Adrenal gland (tissue), 5 donors: ENCODE measurements around the gene DLGAP3.

ENCODE experiments used
- POLR2A ChIP-seq, 2 donors: fragments of 450-650 bp; IDR thresholded peaks; one replicate each; pipeline ENCODE4 v1.6.1; 2017; ENCODE audit warnings: antibody characterized with exemption in 2 of 2, mild to moderate bottlenecking in 2 of 2, moderate library complexity in 1 of 2
- TF ChIP-seq, protein P1 (sequence below), 6 experiments: fragments of 450-650 bp in 4 of 6; fragments of 200-600 bp in 2 of 6; sonication (generic) in 1 of 6; IDR thresholded peaks; 1 replicate in 5 of 6; 2 replicates in 1 of 6; pipeline versions ENCODE4 v1.5.1 to v1.8.0; 2016 to 2021; ENCODE audit warnings: antibody characterized with exemption in 6 of 6, mild to moderate bottlenecking in 2 of 6, moderate library complexity in 1 of 6
- donor health status: DM: no; HTN: no; CAD: no.

DNA sequence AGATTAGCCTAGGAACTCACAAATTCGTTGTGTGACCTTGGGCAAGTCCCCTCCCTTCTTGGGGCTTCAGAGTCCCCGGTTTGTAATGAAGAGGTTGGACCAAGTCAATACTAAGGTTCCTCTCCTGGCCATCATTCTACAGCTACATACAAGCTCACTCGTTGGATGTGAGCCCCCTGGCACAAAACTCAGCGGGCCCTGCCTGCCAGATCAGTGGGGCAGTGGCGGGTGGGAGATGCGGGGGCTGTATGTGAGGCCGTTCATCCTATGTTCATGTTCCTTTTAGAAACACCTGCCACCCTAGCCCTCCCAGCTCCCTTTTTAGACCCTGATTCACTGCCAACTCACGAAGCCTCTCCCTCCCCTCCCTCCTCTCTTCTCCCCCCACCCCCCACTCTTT lies 2.1 kb downstream of the DLGAP3 start:
- TF ChIP-seq, protein P1, sequence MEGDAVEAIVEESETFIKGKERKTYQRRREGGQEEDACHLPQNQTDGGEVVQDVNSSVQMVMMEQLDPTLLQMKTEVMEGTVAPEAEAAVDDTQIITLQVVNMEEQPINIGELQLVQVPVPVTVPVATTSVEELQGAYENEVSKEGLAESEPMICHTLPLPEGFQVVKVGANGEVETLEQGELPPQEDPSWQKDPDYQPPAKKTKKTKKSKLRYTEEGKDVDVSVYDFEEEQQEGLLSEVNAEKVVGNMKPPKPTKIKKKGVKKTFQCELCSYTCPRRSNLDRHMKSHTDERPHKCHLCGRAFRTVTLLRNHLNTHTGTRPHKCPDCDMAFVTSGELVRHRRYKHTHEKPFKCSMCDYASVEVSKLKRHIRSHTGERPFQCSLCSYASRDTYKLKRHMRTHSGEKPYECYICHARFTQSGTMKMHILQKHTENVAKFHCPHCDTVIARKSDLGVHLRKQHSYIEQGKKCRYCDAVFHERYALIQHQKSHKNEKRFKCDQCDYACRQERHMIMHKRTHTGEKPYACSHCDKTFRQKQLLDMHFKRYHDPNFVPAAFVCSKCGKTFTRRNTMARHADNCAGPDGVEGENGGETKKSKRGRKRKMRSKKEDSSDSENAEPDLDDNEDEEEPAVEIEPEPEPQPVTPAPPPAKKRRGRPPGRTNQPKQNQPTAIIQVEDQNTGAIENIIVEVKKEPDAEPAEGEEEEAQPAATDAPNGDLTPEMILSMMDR (IDR thresholded peaks at IDR 0.05) = no peak
- no peak for TF ChIP-seq POLR2A (IDR thresholded peaks at IDR 0.05)
